ENCODE results near the gene VSTM4. TPM values are rescaled to one million over a fixed set of nuclear protein-coding genes. Genes with fewer than 3 reads are reported as not detected.

Gene VSTM4
- total RNA-seq, 1 experiment from 2014 or later = not detected

DNA sequence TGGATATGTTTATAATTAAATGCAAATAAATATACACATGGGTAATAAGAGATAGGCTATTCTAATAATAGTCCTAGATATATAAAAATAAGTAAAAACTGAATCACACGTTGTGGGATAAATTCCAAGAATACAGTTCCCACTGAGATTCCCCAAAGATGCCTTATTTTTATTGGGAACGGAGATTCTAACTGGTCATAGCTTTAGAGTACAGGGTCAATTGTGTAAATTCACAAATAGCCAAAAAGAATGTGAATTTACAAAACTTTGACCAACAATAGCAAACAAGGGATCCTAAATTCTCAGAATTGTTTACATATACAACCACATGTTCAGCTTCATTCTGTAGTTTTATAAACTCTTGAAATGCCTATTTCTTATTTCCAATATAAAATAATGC is 65.0 kb downstream of the VSTM4 start:
- H3K27me3 ChIP-seq (replicated peaks; ENCODE audit: control insufficient read depth, insufficient read depth, low read length) = peaks cover 1% of the 10 kb centered on the region
- CTCF ChIA-PET = no interaction called here

DNA sequence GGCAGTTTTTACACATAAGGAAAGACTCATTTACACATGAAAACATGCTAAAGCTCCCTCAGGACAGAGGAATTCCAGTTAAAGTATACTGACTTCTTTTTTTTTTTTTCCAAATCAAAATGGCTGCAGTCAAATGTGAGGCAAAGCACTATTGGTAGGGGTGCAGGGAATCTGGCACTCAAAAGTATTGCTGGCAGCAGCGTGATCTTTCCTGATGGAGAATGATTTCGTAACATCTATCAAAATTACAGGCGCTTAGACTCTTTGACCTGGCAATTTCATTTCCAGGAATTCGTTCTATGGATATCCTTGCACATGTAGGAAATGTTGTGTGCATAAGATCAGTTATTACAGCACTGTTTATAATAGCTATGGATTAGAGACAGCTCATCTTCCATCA is 65.7 kb downstream of the VSTM4 start:
- Mint-ChIP-seq H3K27ac (ENCODE audit: unreplicated experiment) (no peak overlapping the region), H3K27me3 (ENCODE audit: insufficient read depth, unreplicated experiment) (peaks cover 36% of the 10 kb centered on the region), H3K36me3 (ENCODE audit: insufficient read depth, unreplicated experiment) (no peaks in the 10 kb centered on the region), H3K4me1 (ENCODE audit: low read depth, unreplicated experiment) (no peaks in the 10 kb centered on the region), H3K4me3 (ENCODE audit: unreplicated experiment) (no peak overlapping the region), H3K9me3 (ENCODE audit: unreplicated experiment) (no peaks in the 10 kb centered on the region)
- ChIA-PET POLR2A (no interaction called here), CTCF (no interaction called here)
- H3K4me3 ChIP-seq (ENCODE audit: low read depth, low read length) = no peak overlapping the region
- TF ChIP-seq, protein P1, sequence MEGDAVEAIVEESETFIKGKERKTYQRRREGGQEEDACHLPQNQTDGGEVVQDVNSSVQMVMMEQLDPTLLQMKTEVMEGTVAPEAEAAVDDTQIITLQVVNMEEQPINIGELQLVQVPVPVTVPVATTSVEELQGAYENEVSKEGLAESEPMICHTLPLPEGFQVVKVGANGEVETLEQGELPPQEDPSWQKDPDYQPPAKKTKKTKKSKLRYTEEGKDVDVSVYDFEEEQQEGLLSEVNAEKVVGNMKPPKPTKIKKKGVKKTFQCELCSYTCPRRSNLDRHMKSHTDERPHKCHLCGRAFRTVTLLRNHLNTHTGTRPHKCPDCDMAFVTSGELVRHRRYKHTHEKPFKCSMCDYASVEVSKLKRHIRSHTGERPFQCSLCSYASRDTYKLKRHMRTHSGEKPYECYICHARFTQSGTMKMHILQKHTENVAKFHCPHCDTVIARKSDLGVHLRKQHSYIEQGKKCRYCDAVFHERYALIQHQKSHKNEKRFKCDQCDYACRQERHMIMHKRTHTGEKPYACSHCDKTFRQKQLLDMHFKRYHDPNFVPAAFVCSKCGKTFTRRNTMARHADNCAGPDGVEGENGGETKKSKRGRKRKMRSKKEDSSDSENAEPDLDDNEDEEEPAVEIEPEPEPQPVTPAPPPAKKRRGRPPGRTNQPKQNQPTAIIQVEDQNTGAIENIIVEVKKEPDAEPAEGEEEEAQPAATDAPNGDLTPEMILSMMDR (IDR thresholded peaks at IDR 0.05; ENCODE audit: insufficient read depth in 1 of 2, low read depth in 1 of 2, low read length in 1 of 2, severe bottlenecking in 1 of 2, unreplicated experiment in 1 of 2) = no peak
- peaks cover 1% of the 10 kb centered on the region for H3K27me3 ChIP-seq (replicated peaks; ENCODE audit: control insufficient read depth, insufficient read depth, low read length)
- intact Hi-C loops (cut with micrococcal nuclease; ENCODE audit: unreplicated experiment) = no loop called here
- H3K9me3 ChIP-seq = no peaks in the 10 kb centered on the region
- no peak for DNase-seq
- BruUV-seq (replicated peaks) = no TSS peak
- H3K36me3 ChIP-seq (ENCODE audit: control insufficient read depth, insufficient read depth, low read length) = no peaks in the 10 kb centered on the region
- H3K4me1 ChIP-seq = no peaks in the 10 kb centered on the region

More for the DNA sequence above, 65.0 kb downstream of the VSTM4 start:
- Mint-ChIP-seq H3K27me3 (ENCODE audit: insufficient read depth, unreplicated experiment) (peaks cover 40% of the 10 kb centered on the region), H3K27ac (ENCODE audit: unreplicated experiment) (no peak overlapping the region), H3K4me3 (ENCODE audit: unreplicated experiment) (no peak overlapping the region), H3K36me3 (ENCODE audit: insufficient read depth, unreplicated experiment) (no peaks in the 10 kb centered on the region), H3K4me1 (ENCODE audit: low read depth, unreplicated experiment) (no peaks in the 10 kb centered on the region), H3K9me3 (ENCODE audit: unreplicated experiment) (no peaks in the 10 kb centered on the region)
- TF ChIP-seq, protein P1 (IDR thresholded peaks at IDR 0.05; ENCODE audit: insufficient read depth in 1 of 2, low read depth in 1 of 2, low read length in 1 of 2, severe bottlenecking in 1 of 2, unreplicated experiment in 1 of 2) = no peak
- Histone ChIP-seq H3K36me3 (ENCODE audit: control insufficient read depth, insufficient read depth, low read length) (no peaks in the 10 kb centered on the region), H3K4me3 (ENCODE audit: low read depth, low read length) (no peak overlapping the region), H3K4me1 (no peaks in the 10 kb centered on the region), H3K9me3 (no peaks in the 10 kb centered on the region)
- intact Hi-C loops (cut with micrococcal nuclease; ENCODE audit: unreplicated experiment) = no loop called here
- POLR2A ChIA-PET = no interaction called here
- DNase-seq = no peak
- no TSS peak for BruUV-seq (replicated peaks)

DNA sequence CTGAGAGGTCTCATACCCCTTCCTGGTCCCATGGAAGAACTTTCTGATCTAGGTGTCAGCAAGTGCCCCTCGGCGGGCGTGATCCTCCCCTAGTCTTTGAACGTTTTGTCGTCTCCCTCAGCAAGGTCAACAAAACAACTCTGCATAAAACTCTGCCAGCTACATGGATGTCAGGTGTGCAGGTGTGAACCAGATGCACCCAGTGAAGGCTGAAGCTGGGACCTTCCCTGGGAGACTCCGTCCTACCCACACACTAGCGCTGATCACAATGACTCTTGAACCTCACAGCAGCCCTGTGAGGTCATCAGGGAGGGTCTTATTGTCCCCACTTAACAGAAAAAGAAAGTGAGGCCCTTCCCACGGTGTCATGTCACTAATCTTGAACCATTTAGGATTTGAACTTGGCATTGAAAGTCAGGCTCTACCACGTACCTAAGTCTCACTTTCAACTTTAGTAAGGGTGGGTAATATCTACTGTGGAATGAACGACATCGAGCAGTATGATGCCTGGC is 68.1 kb downstream of the VSTM4 start:
- intact Hi-C loops (cut with micrococcal nuclease; ENCODE audit: unreplicated experiment) = no loop called here
- Histone ChIP-seq H3K4me3 (ENCODE audit: low read depth, low read length) (no peak overlapping the region), H3K9me3 (no peaks in the 10 kb centered on the region), H3K36me3 (ENCODE audit: control insufficient read depth, insufficient read depth, low read length) (no peaks in the 10 kb centered on the region), H3K27me3 (replicated peaks; ENCODE audit: control insufficient read depth, insufficient read depth, low read length) (peaks cover 1% of the 10 kb centered on the region), H3K4me1 (no peaks in the 10 kb centered on the region)
- Mint-ChIP-seq H3K4me1 (ENCODE audit: low read depth, unreplicated experiment) (no peaks in the 10 kb centered on the region), H3K4me3 (ENCODE audit: unreplicated experiment) (no peak overlapping the region), H3K9me3 (ENCODE audit: unreplicated experiment) (no peaks in the 10 kb centered on the region), H3K27ac (ENCODE audit: unreplicated experiment) (no peak overlapping the region), H3K27me3 (ENCODE audit: insufficient read depth, unreplicated experiment) (peaks cover 41% of the 10 kb centered on the region), H3K36me3 (ENCODE audit: insufficient read depth, unreplicated experiment) (no peaks in the 10 kb centered on the region)
- ChIA-PET POLR2A (no interaction called here), CTCF (no interaction called here)
- BruUV-seq (replicated peaks) = no TSS peak
- TF ChIP-seq, protein P1 (IDR thresholded peaks at IDR 0.05; ENCODE audit: insufficient read depth in 1 of 2, low read depth in 1 of 2, low read length in 1 of 2, severe bottlenecking in 1 of 2, unreplicated experiment in 1 of 2) = no peak
- no peak for DNase-seq
